GM12891 (cell line): ENCODE data around the gene ENO4.

Source experiments
- DNase-seq: peaks from one replicate; pipeline ENCODE4 v3.0.0; 2011; ENCODE audit warnings: low spot score; ENCODE audit not compliant: insufficient read length
- FAIRE-seq: peaks from 2 replicates; lab custom pipeline; 2011; peaks lifted over from hg19 to GRCh38; lab: Jason Lieb, UNC
- PAX5 ChIP-seq: IDR thresholded peaks from 2 replicates; pipeline ENCODE4 v1.6.1; 2011; ENCODE audit warnings: low read length, moderate library complexity, mild to moderate bottlenecking; ENCODE audit not compliant: insufficient read depth, severe bottlenecking
- POLR2A ChIP-seq: IDR thresholded peaks from 2 replicates; pipeline ENCODE4 v1.6.1; 2011; ENCODE audit warnings: low read depth, low read length, control low read depth
- POLR2AphosphoS5 ChIP-seq: IDR thresholded peaks from 2 replicates; pipeline ENCODE4 v1.6.1; 2011; ENCODE audit warnings: low read depth, low read length, control low read depth
- POU2F2 ChIP-seq: IDR thresholded peaks from 2 replicates; pipeline ENCODE4 v1.6.1; 2011; ENCODE audit warnings: low read depth, mild to moderate bottlenecking, control low read depth, low read length, moderate library complexity
- SPI1 ChIP-seq: IDR thresholded peaks from 2 replicates; pipeline ENCODE4 v1.6.1; 2011; ENCODE audit warnings: low read depth, low read length, control low read depth
- TAF1 ChIP-seq: IDR thresholded peaks from 2 replicates; pipeline ENCODE4 v1.6.1; 2011; ENCODE audit warnings: low read depth, low read length, control low read depth

The ENO4 gene

DNA sequence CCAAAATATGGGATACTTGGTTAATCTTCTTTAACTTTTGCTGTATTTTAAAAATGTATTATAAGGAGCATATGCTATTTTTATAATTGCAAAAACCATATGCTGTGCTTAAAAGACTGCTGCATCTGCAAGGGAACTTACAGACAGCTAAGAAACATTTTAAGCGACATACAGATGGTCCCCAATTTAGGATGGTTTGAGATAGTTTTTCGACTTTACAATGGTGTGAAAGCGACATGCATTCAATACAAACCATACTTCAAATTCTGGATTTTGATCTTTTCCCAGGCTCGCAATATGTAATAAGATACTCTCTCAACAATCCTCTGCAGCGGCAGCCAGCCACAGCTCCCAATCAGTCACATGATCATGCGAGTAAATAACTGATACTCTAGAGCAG lies 82.5 kb downstream of the ENO4 start:
- TF ChIP-seq TAF1, result no peak
- TF ChIP-seq PAX5, result no peak
- no peak for TF ChIP-seq POLR2A
- no peak for TF ChIP-seq POLR2AphosphoS5
- TF ChIP-seq POU2F2, result no peak
- TF ChIP-seq SPI1, result no peak
- FAIRE-seq (no peak), DNase-seq (no peak)
